ENCODE measurements around the gene GPR143.

GRCh38 chrX:9700555-9700954 lies 65.1 kb downstream of the GPR143 start:
- TF ChIP-seq CTCF (IDR thresholded peaks at IDR 0.05) (no peak), POLR2A (IDR thresholded peaks at IDR 0.05) (no peak), POLR2AphosphoS5 (IDR thresholded peaks at IDR 0.05; ENCODE audit: insufficient read depth in 1 of 2, low read depth in 1 of 2) (no peak)
